Measurements from ENCODE around the gene TBC1D1.

GRCh38 chr4:37882665-37883296 lies 8.1 kb upstream of the TBC1D1 start:
- TF ChIP-seq CTCF (IDR thresholded peaks at IDR 0.05) (no peak), POLR2A (IDR thresholded peaks at IDR 0.05) (no peak)
